Fibroblast of upper back skin (primary cell): Measurements from ENCODE around the gene NCKAP5.

ENCODE experiments used
- DNase-seq: peaks from one replicate; pipeline ENCODE4 v3.0.0-alpha.2; 2013

NCKAP5 gene

DNA sequence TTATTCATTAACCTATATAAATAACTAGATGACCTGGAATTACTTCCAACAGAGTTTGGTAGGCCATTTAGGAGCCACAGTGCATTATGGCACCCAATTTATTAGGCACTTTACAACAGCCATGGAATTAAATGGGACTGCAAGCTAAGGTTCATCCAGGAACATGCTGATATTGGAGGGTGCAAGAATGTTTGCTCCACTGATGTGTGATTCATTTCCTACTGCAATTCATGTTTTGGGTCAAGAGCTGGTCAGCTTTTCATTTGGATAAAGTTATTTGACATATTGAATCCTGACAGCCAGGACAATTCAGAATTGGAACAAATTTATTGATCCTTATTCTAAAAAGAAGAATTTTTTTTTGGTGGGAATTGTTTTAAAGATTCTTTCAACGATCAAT is 886.5 kb downstream of the NCKAP5 start:
- DNase-seq, result peak; percentile 20

DNA sequence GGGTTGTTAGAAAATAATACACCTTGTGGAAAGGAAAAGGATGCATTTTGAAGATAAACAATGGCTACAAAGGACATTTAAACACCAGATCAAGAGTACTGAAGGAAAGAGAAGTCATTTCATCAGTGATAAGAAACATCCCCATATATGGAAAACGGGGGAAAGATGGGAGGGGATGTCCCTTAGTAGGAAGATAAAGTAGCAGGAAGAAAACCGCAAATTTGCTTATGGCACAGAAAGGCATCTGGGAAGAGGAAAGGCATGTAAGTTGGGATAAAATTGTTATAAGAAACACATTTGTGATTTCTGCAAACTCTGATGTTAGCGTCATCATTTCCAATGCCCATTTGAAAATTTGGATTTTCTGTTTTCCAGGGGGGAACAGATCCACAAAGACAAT is 887.7 kb downstream of the NCKAP5 start:
- peak; percentile 58 for DNase-seq

DNA sequence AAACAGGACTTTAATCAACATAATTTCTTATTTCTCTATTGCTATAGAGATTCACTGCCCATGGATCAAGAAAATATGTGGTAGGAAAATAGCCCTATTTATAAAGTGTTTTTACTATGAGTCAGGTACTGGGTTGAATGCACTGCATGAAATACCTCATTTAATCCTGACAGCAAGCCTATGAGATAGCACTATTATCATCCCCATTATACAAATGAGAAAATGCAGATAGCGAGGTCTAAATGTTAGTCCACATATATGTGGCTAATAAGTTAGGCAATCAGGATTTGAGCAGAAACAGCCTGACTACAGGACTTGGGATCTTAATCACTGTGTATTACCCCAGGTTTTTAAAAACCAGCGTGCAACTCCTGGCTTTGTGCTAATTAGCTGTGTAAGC is 889.8 kb downstream of the NCKAP5 start:
- DNase-seq, result peak; percentile 45

GRCh38 chr2:132677661-132678060 is 890.6 kb downstream of the NCKAP5 start:
- peak; percentile 78 for DNase-seq

DNA sequence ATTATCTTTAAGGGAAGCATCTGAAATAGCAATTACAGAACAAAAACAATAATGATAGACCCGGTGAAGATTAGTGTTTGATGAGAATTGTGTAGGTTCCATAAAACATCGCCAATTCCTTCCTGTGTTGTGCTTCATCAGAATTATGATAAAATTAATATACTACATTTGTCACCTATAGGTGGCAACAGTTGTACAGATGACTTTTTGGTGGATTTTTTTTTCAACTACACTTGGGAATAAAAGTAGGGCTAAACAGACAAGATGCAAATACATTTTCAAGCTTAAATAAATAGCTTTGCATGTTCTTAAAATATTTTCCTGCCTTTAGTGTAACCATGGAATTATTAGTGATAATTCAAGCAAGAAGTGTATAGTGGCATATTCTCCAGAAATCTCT is 891.3 kb downstream of the NCKAP5 start:
- DNase-seq, result peak; percentile 25

DNA sequence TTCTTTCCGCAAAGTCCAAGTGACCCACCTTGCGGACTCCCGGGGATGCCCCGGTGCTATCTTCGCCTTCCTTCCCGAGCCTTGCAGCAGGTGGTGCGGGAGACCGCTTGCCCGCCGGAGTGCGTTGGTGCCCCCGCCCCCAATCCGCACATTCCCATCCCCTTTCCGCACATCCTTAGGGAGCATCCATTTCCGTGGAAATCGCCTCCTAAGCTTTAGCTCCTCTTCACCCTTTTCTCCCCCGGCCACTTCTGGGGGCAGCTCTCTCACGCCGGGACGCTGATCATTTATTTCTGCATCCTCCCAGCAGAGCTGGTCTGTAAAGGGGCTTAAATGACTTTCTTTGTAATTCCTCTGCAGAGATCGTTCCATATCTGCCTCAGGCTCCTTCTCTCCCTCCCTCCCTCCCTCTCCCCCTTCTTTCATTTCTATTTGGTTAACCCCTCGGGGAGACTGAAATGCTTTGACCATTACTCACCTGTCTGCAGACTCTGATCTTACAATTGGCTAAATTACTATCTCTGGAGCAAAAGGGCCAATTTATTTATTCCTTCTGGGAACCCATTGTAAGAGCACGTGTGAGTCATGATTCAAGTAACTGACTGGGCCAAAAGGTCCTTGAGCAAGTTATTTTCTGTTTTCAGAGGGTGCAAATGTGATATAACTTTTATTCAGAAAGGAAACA is 897.0 kb downstream of the NCKAP5 start:
- DNase-seq, result peak; percentile 96

DNA sequence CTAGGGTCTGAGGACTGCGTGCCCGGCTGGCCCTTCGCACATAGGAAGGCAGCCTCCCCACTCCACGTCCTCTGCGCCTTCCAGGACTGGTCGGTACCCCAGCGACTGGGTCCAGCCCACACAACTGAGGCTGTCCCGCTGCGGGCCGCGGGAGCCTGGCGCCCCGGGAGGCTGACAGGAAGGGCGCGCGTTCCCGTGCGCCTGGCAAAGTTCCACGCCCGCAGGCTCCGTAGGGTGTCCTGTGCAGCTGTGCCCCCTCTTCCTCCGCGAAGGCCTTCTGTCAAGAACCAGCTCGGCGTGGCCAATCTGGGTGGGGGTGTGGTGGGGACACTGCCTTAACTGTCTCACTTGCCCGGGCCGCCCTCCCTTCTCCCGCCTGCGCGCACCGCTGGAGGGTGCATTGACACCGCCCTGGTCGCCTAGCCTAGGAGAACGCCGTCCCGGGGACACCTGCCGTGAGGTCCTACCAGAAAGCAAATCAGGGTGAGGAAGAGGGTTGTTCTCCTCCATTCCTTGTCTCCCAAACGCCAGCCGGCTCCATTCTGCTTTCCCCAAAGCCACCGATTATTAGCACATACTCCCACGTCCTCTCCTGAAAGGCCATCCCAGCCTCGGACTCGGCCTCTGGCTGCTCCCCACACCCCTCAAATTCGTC is 897.6 kb downstream of the NCKAP5 start:
- DNase-seq, result no peak

DNA sequence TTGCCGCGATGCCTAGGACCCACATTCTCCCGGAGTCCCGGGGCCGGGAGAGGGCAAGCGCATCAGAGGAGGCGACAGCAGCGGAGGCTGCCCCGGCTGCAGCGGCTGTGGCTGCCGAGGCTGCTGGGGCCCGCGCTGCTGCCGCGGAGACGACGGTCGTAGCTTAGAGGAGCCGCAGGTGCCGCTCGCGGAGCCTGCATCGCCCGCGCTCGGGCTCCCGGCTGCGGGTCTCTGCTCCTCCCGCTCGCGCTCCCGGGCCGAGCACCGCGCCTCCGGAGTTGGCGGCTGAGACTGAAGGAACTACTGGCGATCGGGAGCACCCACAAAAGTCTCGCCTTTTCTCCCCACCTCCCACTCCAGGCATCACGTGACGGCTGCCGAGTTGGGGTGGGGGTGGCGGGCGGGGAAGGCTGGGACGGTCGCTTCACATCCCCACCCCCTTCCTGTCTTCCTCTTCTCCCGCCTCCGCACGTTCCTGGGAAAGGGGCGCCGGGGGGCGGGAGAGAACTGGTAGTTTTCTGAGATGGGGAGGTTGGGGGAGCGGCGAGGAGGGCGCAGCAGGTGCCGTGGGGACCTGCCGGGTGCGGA is 898.3 kb downstream of the NCKAP5 start, which contains the start of gene LYPD1:
Gene LYPD1, minus strand, starts transcription at position 298 of the 588 bp plus-strand sequence. Its CDS starts 273 bp downstream, at position 25.
- DNase-seq, result no peak

GRCh38 chr2:132668987-132669907 is 899.0 kb downstream of the NCKAP5 start:
- DNase-seq, result no peak

DNA sequence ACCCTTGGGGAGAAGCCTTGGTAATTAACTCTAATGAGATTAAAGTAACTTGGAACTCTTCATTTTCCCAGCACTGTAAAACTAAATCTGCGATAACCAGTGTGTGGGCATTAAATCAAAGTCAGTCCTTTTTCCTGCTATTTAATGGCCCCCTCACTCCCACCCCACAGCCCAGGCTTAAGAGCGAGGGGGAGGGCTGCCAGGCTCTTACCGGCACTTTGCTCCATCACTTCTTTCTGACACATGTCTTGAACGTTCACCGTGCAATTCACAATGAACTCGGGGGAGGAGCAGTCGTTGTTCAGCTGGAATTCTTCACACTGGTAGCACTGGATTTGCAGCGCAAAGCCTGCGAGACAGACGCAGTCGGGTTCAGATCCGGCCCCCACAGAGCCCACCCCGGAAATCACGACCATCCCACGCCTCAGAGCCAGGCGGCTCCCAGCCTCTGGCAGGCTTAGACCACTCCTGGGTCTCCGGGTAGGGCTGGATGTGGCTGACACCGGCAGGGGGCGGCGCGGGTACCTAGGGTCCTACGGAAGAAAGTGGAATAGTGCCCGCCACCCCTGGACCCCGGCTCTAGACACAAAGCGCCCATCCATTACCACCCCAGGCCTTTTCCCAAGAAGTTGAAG is 900.0 kb downstream of the NCKAP5 start:
- peak; percentile 35 for DNase-seq

GRCh38 chr2:132667706-132668105 is 900.6 kb downstream of the NCKAP5 start:
- peak; percentile 63 for DNase-seq

DNA sequence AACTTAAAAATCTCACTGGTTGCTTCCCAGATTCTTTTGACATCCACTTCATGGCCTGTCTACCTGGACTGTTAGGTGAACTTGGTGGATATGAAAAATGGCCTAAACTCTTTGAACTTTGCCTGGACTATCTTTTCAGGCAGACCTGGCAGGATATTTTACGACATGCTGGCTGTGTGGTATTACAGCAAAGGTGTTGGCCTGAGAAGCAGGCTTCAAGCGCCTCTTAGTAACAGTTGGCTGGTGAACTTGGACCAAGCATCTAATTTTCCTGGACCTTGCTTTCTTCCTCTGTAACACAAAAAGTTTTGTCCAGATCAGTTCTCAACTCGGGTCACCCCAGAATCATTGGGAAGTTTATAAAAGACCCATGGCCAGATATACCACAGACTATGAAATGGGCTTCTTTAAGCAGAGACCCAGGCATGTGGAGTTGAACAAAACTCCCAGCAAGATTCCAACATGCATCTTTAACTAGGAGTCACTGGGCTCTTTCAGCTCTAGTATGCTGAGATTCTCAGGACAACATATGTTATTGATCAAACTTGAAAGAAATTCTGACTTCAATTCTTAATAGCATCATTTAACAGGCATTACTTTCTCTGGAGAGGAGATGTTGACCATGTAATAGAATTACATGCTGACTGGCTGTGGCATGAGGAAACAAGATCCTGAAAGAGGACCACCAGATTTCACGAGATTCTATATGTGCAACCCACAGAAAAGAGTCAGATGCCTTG is 902.7 kb downstream of the NCKAP5 start:
- peak; percentile 55 for DNase-seq

DNA sequence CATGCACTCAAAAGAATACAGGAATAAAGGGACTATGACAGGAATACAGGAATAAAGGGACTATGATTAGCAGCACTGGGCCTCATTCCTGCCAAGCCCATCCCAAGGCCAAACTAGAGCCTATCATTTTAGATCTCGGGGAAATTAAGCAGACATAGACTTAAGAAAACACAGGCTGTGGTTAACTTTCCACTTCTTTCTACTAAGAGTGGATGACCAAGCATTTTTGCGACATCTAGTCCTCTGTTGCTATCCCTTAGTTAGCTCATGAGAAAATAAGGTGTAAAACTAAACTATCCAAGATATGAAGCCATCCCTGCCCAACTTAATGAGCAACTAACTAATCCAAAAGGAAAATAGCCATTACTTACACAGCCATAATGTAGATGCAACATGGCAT is 904.2 kb downstream of the NCKAP5 start:
- DNase-seq, result no peak

GRCh38 chr2:132662732-132663131 is 905.5 kb downstream of the NCKAP5 start:
- peak; percentile 36 for DNase-seq

DNA sequence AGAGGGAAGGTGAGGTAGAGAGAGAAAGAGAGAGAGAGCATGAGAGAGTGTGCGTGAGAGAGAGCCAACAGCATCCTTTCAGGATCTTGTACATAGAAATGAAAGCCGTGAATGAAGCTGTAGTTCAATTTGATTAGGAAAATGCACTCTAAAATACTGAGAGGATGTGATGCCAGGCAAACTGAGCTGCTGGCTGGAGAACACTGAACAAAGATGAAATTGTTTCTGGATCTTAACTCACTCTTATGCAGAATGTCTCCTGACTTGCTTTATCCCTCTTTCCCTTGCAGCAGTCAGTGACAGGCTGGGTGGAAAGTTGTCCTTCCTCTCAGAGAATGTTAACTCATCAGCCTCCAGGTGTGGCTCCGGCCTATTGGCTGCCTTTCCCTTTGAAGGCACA is 908.9 kb downstream of the NCKAP5 start:
- DNase-seq, result no peak

- DNase-seq, result peak; percentile 26
Observed at GRCh38 chr2:132656266-132656975, 911.8 kb downstream of the NCKAP5 start.

- no peak for DNase-seq
Observed at GRCh38 chr2:132654968-132655367, 913.3 kb downstream of the NCKAP5 start.

DNA sequence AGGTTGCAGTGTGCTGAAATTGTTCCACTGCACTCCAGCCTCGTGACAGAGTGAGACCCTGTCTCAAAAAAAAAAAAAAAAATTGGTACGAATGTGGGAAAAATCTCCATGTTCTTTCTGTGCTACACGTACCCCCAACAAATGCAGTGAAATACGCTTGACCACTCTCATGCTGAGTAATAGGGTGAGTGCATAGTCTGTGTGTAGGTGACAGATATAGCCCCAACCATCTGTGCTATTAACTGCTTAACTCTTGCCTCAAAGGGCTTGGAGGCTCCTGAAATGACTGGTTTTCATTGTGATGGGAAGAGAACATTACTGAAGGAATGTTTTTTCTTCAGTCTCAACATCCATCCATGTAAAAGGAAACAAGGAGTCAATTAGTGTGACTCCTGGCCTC is 913.9 kb downstream of the NCKAP5 start:
- DNase-seq, result no peak

DNA sequence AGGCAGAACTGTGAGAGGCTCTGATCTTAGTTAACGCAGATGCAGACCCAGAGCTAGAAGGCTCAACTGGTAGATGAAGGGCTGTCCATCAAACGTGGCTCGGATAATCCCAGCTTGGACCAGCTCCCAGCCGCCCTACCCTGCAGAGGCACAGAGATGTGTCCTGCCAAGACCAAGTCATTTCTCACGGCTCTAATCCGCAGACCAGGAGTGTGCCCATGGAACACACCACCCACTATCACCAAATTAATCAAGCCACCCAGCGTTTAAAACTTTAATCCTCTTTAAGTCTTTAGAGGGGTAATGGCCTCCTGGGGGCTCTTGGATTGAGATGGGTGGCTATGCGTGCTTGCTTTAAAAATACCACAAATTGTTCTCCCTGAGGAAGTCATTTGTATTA is 915.8 kb downstream of the NCKAP5 start:
- no peak for DNase-seq

- DNase-seq, result peak; percentile 53
Observed at GRCh38 chr2:132651115-132652045, 916.9 kb downstream of the NCKAP5 start.
